HG02981 (cell line): Measurements from ENCODE around the gene NEK5.
"Not testable (repeated sequence)": the region's sequence is repeated elsewhere in the genome, so short reads cannot be mapped to it uniquely, and the experiment has no call there.

ENCODE experiments used
- ATAC-seq: cut with Tn5 transposase; IDR thresholded peaks from one replicate; pipeline ENCODE4 v1.9.1; 2021; ENCODE audit warnings: mild to moderate bottlenecking, moderate library complexity; ENCODE audit not compliant: unreplicated experiment

Gene NEK5

GRCh38 chr13:52128714-52129700 is at the start of gene NEK5:
Gene NEK5, minus strand, starts transcription at chr13:52129073. Its CDS starts 1,591 bp downstream, at chr13:52127482.
- peak; percentile 70 for ATAC-seq

GRCh38 chr13:52177276-52177675 is 48.4 kb upstream of the NEK5 start:
- no peak for ATAC-seq

DNA sequence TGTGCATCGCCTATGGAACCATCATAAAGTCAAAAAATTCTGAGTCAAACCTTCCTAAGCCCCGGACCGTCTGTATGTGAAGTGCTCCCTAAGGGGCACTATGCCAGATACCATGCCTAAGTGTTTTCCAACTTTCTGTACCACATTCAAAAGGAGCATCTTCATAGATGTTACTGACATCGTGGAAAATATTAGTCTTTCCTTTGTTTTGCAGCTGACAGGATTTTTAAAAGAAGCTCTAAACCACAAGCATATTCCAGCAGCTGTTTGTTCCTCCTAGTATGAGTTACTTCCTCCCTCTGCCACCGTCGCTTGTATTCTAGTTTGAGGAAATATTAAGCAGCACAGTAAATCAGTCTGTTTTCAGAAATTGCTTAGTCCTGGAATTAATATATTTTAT is 45.1 kb upstream of the NEK5 start:
- ATAC-seq: not testable (repeated sequence)

GRCh38 chr13:52173373-52173772 is 44.5 kb upstream of the NEK5 start:
- ATAC-seq: no peak

GRCh38 chr13:52171686-52172085 is 42.8 kb upstream of the NEK5 start:
- ATAC-seq: not testable (repeated sequence)

DNA sequence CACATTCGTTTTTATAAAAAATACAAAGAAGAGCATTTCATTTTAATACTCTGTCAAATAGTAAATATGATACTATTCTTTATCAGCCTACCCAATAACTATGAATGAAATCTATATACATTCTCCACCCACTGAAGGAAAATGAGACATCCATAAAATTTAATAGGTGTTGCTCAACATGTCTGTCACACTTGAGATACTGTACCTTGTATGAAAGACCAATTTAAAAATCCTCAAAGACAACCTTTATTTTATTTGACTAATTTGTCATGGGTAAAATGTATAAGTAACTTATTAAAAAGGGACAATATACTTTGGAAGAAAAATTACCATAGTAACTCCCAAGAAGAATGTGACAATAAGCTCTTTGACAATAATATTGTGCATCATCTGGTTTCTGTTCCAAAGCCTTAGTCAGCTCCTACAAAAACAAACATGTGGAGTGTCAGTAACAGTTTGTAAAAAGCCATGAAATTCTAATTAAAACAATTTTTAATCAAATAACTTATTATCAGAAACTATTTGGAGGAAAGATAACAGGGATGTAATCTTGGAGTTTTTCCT is 42.0 kb upstream of the NEK5 start:
- not testable (repeated sequence) for ATAC-seq

DNA sequence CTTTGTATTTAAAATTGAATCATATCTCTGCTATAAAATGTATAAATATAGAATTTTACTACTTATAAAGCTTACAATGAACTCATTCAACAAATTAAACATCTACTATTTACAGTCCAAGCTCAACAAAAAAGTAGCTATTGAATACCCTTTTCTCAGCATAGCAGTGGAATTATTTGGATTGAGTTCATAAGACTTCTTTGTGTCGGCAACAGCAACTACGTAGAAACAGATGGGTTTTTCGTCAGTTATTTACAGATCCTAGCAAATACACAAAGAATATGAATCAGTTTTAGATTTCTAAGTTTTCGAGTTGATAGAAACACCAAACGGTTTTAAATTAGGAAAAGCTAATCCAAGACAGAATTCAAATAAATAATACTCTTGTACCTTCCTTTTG is 41.0 kb upstream of the NEK5 start:
- ATAC-seq: no peak

DNA sequence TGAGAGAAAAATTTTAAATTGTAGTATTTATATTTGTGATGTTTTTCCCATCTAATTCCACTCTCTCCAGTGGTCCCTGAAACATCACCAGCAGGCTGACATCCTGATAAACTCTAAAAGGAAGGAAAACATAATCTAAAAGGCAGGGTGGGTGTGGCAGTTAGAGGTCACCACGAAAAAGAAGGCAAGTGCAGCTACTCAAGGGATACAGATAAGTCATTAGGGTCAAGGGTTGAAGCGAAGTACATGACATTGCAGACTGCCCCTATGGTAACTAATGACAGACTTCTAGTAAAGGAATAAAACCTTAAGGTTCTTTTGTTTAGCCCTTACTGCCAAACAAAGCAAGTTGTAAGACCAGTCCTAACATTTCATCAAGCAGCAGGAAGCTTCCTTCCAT is 36.5 kb upstream of the NEK5 start:
- ATAC-seq: no peak

DNA sequence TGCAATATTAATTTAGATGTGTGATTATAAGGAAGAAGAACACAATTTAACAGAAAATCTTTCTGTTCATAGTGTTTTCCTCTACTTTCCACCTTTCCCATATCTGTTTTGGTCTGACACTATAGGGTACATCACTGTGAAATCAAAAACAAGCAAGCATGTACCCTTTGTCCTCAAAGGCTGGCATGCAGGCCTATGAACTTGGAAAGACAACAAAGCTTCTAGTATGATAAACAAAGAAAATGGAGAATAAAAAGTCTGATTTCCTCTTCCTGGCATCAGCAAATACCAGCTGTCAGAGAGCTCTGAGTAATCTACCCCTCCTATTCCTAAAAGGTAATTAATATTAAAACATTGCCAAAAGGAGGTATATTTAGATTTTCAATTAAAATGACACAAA is 36.1 kb upstream of the NEK5 start:
- no peak for ATAC-seq

DNA sequence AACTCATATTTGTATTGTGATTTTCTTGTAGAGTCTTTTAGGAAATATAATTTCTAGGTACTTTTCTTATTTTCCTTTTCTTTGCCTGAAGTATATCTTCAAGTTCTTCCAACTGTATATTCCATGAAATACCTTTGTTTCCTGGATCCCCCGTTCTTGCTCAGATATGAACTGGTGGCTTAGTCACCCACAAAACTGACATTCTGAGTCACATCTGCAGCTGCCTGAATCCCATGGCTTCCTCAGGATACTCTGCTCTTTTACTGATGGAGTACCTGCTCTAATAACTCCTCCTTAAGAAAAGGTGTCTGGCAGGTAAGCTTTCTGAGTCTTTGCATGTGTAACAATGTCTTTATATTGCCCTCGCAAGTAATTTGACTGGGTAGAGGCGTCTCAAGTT is 35.0 kb upstream of the NEK5 start:
- not testable (repeated sequence) for ATAC-seq

DNA sequence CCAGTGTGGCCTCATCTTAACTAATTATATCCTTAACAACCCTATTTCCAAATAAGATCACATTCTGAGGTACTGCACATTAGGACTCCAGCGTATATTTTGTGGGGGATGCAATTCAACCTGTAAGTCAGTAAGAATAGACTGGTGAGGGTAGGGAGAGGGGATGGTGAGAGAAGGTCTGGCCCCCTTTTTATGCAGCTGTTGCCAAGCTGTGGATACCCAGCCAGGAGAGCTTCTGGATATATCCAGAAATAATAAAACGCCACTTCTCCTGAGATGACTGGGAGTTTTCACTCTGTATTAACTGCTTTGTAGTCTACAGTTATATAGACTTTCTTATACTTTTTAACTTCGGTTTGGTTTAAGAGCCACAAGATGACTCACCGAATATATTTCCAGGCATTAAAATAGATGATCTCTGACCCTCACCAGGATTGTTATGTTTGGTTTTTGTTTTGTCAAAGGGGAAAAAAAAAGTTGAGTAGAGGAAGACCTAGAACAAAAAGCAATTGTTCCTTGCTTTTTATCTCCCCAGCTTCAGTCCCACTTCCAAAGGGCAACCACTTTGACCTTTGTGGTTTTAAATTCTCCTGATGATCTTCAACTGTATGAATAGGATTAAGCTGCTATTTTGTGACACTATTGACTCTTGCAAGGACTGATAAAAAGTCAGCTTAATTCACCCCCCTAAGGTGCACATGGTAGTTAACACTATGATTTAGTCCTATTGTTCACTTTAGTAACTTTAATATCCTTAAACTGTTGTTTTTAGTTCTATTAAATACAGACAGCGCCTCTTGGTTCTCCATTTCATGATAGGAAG is 33.6 kb upstream of the NEK5 start:
- ATAC-seq: no peak

DNA sequence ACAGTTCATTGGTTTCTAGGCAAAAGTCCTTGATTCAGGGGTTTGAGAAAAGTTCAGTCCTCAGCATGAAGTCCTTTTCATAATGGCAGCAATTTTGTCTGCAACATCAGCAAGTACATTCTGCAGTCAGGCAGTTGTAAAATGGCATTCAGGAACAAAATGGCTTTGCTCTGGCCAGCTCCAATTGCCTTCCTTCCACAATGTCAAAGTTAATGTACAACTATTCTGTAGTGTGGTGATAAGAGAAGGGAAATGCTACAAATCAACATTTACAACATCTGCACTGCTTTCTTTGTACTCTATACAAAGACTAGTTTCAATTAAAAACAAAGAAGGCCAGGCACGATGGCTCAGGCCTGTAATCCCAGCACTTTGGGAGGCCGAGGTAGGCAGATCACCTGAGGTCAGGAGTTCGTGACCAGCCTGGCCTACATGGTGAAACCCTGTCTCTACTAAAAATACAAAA is 32.3 kb upstream of the NEK5 start:
- no peak for ATAC-seq

- ATAC-seq: no peak
These were observed 31.6 kb upstream of the NEK5 start for GRCh38 chr13:52160506-52160905.

DNA sequence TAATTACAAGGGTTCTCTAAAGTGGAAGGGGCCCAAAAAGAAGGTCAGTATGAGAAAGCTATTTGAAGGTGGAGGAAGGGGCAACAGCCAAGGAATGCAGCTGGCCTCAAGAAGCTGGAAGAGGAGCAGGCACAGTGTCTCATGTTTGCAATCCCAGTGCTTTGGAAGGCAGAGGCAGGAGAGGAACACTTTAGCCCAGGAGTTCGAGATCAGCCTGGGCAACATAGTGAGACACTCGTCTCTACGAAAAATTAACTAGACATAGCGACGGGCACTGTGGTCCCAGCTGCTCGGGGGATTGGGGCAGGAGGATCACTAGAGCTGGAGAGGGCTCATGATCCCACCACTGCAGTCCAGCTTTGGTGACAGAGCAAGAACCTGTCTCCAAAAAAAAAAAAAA is 31.2 kb upstream of the NEK5 start:
- no peak for ATAC-seq

DNA sequence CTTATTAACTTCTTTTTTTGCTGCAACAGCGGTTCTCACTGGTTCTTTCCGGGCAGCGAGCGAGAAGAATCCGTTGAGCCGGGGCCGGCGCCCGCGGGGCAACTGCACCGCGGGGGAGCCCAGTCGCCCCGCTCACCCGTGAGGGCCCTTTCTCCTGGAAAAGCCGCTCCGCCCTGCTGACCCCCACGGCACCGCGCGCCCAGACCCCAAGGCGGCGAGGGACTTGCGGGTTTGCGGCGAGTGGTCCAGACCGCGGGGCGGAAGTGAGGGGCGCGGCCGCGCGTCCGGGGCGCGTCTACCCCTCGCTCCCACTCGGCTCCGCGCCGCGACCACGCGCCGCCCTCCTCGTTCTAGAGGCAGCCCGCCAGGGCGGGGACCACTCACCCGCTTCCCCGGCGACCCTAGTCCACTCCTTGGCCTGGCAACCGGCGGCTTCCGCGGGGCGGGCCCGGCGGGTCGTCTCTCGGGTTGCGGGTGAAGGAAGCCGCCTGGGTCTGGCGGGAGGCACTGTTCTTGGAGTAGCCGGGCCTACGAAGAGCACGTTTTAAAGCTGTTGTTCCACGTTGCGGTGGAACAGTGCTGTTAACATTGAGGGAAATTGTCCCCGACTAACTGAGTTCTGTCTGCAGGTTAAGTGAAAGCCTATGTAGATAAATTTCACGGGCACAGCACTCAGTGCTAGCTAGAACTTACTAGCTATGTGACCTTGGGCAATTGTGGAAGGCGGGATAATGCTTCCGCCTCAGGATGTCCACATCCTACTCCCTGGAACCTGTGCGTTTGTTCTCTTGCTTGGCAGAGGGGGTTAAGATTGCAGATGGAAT is 30.5 kb upstream of the NEK5 start, which contains the start of gene NEK3:
TSS of gene NEK3 (minus strand) at position 439 of the 824 bp plus-strand sequence. CDS start 3,406 bp downstream, outside the sequence.
- ATAC-seq: peak; percentile 71

GRCh38 chr13:52158629-52159158 is 29.8 kb upstream of the NEK5 start:
- no peak for ATAC-seq

DNA sequence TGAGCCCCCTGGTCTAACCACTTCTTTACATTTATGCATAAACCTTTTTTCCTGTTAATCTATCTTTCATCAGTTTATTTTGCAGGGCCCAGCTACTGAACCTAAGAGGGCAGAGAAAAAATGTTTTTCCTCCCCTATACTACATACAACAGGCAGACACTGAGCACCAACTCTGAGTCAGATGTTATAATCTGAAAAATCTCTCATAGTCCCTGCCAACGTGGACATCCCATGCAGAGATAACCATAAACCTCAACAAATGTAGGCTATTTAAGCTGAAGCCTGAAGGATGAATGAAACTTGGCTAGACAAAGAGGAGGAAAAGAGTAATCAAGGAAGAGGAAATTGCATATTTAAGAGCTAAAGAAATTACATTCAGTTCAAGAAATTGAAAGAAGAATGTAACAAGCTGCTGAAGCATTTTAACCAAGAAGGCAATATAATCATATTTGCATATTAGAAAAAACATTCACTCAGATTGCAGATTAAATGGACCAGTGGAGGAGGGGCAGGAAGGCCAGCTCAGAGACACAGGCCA is 27.9 kb upstream of the NEK5 start:
- ATAC-seq: no peak

GRCh38 chr13:52155177-52155576 is 26.3 kb upstream of the NEK5 start:
- ATAC-seq: no peak

GRCh38 chr13:52147225-52147624 is 18.4 kb upstream of the NEK5 start:
- ATAC-seq: no peak

DNA sequence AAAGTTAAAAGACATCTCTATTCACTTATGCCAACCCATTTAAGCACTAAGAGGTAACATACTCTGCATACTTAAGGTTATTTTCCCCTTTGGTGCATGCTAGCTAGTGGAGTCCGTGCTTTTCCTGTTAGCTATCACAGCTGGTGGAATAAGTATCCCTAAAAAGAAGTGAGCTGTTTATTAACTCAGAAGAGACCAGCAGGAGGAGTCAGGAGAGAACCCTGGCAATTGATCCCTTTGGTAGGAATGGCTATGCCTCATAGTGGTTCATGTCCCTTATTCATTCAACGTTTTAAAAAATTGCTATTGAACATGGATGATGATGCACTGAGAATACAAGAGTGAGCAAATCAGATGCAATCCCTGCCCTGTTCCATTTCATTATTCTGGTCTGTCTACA is 12.4 kb upstream of the NEK5 start:
- no peak for ATAC-seq
